H9 (cell line): ENCODE measurements around the gene ZSWIM6. TPM values are rescaled to one million over a fixed set of nuclear protein-coding genes. Genes with fewer than 3 reads are reported as not detected.

Source experiments
- DNase-seq: peaks from one replicate; pipeline ENCODE4 v3.0.0-alpha.2; 2017
- H2AFZ ChIP-seq: one replicate; pipeline ENCODE4 v1.6.1; 2013; ENCODE audit warnings: mild to moderate bottlenecking, low read length, control low read depth, moderate library complexity
- H2AK5ac ChIP-seq: 2 replicates; pipeline ENCODE4 v1.6.1; 2013; ENCODE audit warnings: low read length, control low read depth, mixed read lengths; ENCODE audit not compliant: insufficient read length
- H2BK120ac ChIP-seq: one replicate; pipeline ENCODE4 v1.6.1; 2013; ENCODE audit warnings: low read depth, mild to moderate bottlenecking, low read length, control low read depth, inconsistent platforms; ENCODE audit not compliant: poor library complexity, severe bottlenecking
- H2BK12ac ChIP-seq: 2 replicates; pipeline ENCODE4 v1.6.1; 2013; ENCODE audit warnings: low read length, control low read depth, mixed read lengths, low read depth; ENCODE audit not compliant: insufficient read length
- H2BK15ac ChIP-seq: 2 replicates; pipeline ENCODE4 v1.6.1; 2013; ENCODE audit warnings: low read depth, low read length, control low read depth
- H2BK20ac ChIP-seq: one replicate; pipeline ENCODE4 v1.6.1; 2013; ENCODE audit warnings: low read depth, mild to moderate bottlenecking, low read length, control low read depth, inconsistent platforms; ENCODE audit not compliant: poor library complexity, severe bottlenecking
- H2BK5ac ChIP-seq: 2 replicates; pipeline ENCODE4 v1.6.1; 2013; ENCODE audit warnings: low read length, control low read depth, mixed read lengths; ENCODE audit not compliant: insufficient read length
- H3K14ac ChIP-seq: 2 replicates; pipeline ENCODE4 v1.6.1; 2013; ENCODE audit warnings: low read length, control low read depth; ENCODE audit not compliant: insufficient read depth
- H3K18ac ChIP-seq: 2 replicates; pipeline ENCODE4 v1.6.1; 2013; ENCODE audit warnings: low read depth, mild to moderate bottlenecking, mixed read lengths, low read length, control low read depth; ENCODE audit not compliant: insufficient read length
- H3K23ac ChIP-seq: 2 replicates; pipeline ENCODE4 v1.6.1; 2013; ENCODE audit warnings: low read length, control low read depth, mixed read lengths, low read depth; ENCODE audit not compliant: insufficient read length
- H3K23me2 ChIP-seq: 2 replicates; pipeline ENCODE4 v1.6.1; 2013; ENCODE audit warnings: low read depth, mild to moderate bottlenecking, mixed read lengths, low read length, control low read depth; ENCODE audit not compliant: insufficient read length, poor library complexity, severe bottlenecking
- H3K27ac ChIP-seq: 2 replicates; pipeline ENCODE4 v1.5.1; 2013; ENCODE audit warnings: low read length, control low read depth, mixed read lengths, low read depth; ENCODE audit not compliant: insufficient read length
- H3K27me3 ChIP-seq: 2 replicates; pipeline ENCODE4 v1.6.1; 2013; ENCODE audit warnings: low read length, control low read depth, inconsistent platforms; ENCODE audit not compliant: insufficient read depth
- H3K4ac ChIP-seq: 2 replicates; pipeline ENCODE4 v1.6.1; 2013; ENCODE audit warnings: low read depth, mild to moderate bottlenecking, control low read depth, inconsistent platforms, low read length, moderate library complexity
- H3K4me1 ChIP-seq: 2 replicates; pipeline ENCODE4 v1.6.1; 2013; ENCODE audit warnings: low read length, control low read depth, inconsistent platforms; ENCODE audit not compliant: insufficient read depth
- H3K4me2 ChIP-seq: 2 replicates; pipeline ENCODE4 v1.6.1; 2013; ENCODE audit warnings: low read length, control low read depth, mixed read lengths; ENCODE audit not compliant: insufficient read length, insufficient read depth
- H3K56ac ChIP-seq: 2 replicates; pipeline ENCODE4 v1.6.1; 2013; ENCODE audit warnings: low read depth, mild to moderate bottlenecking, mixed read lengths, low read length, control low read depth; ENCODE audit not compliant: insufficient read length
- H3K79me1 ChIP-seq: 2 replicates; pipeline ENCODE4 v1.6.1; 2013; ENCODE audit warnings: low read depth, mild to moderate bottlenecking, moderate library complexity, low read length, control low read depth, inconsistent platforms; ENCODE audit not compliant: insufficient read depth, poor library complexity, severe bottlenecking
- H3K79me2 ChIP-seq: 2 replicates; pipeline ENCODE4 v1.6.1; 2013; ENCODE audit warnings: low read length, control low read depth, inconsistent platforms; ENCODE audit not compliant: insufficient read depth
- H3K9ac ChIP-seq: 2 replicates; pipeline ENCODE4 v1.6.1; 2013; ENCODE audit warnings: low read length, control low read depth, mixed read lengths; ENCODE audit not compliant: insufficient read length; ENCODE audit errors: extremely low read depth
- H3K9me3 ChIP-seq: one replicate; pipeline ENCODE4 v1.6.1; 2013; ENCODE audit warnings: low read depth, low read length, inconsistent platforms; ENCODE audit not compliant: control insufficient read depth
- H3T11ph ChIP-seq: one replicate; pipeline ENCODE4 v1.6.1; 2013; ENCODE audit warnings: mild to moderate bottlenecking, low read length, control low read depth, inconsistent platforms
- H4K20me1 ChIP-seq: one replicate; pipeline ENCODE4 v1.6.1; 2013; ENCODE audit not compliant: control insufficient read depth, insufficient read length, insufficient read depth
- H4K5ac ChIP-seq: 2 replicates; pipeline ENCODE4 v1.6.1; 2013; ENCODE audit warnings: low read depth, mild to moderate bottlenecking, mixed read lengths, low read length, control low read depth; ENCODE audit not compliant: insufficient read length
- H4K8ac ChIP-seq: replicated peaks from 2 replicates; pipeline ENCODE4 v1.6.1; 2013; ENCODE audit warnings: low read length, control low read depth, mixed read lengths, low read depth; ENCODE audit not compliant: insufficient read length
- H4K91ac ChIP-seq: 2 replicates; pipeline ENCODE4 v1.6.1; 2013; ENCODE audit warnings: low read depth, mild to moderate bottlenecking, moderate library complexity, mixed read lengths, low read length, control low read depth; ENCODE audit not compliant: insufficient read length
- H3K27ac Mint-ChIP-seq, 3 experiments: 2 replicates in 2 of 3; 3 replicates in 1 of 3; pipeline ENCODE4 v1.8.0; 2020 to 2021; ENCODE audit warnings: mixed read lengths in 3 of 3, mild to moderate bottlenecking in 1 of 3, moderate library complexity in 1 of 3
- H3K27me3 Mint-ChIP-seq: 2 replicates; pipeline ENCODE4 v1.8.0; 2021; ENCODE audit warnings: low read depth, mild to moderate bottlenecking, moderate library complexity, mixed read lengths
- H3K36me3 Mint-ChIP-seq, 3 experiments: 2 replicates in 2 of 3; 3 replicates in 1 of 3; pipeline ENCODE4 v1.8.0; 2020 to 2021; ENCODE audit warnings: low read depth in 3 of 3, mixed read lengths in 3 of 3; ENCODE audit not compliant: insufficient read depth in 1 of 3
- H3K4me1 Mint-ChIP-seq, 2 experiments: 2 replicates each; pipeline ENCODE4 v1.8.0; 2020; ENCODE audit warnings: mixed read lengths in 2 of 2
- H3K4me3 Mint-ChIP-seq, 2 experiments: 2 replicates in 1 of 2; 3 replicates in 1 of 2; pipeline ENCODE4 v1.8.0; 2020 to 2021; ENCODE audit warnings: mild to moderate bottlenecking in 2 of 2, mixed read lengths in 2 of 2, moderate library complexity in 1 of 2
- H3K9me3 Mint-ChIP-seq, 2 experiments: 2 replicates in 1 of 2; 3 replicates in 1 of 2; pipeline ENCODE4 v1.8.0; 2020; ENCODE audit warnings: mild to moderate bottlenecking in 2 of 2, mixed read lengths in 2 of 2, moderate library complexity in 1 of 2
- WGBS: extraction: QIAGEN DNeasy Blood & Tissue Kit; methylation state at CpG from one replicate; pipeline ENCODE4 v1.1.7; 2013; ENCODE audit warnings: missing lambda C conversion rate, low lambda C conversion rate, mixed read lengths; ENCODE audit not compliant: insufficient read length; ENCODE audit errors: extremely low coverage; 5-methylcytosine and 5-hydroxymethylcytosine counted together
- total RNA-seq: library from RNA; stranded (reverse); gene quantifications from 2 replicates; pipeline ENCODE4 v1.2.1, GENCODE V29; 2021
- TF ChIP-seq, protein P1 (sequence below): fragments of 200-600 bp; sonication (generic); conservative IDR thresholded peaks from 3 replicates; pipeline ENCODE4 v1.8.0; 2021; ENCODE audit warnings: antibody characterized with exemption, mild to moderate bottlenecking

ZSWIM6 gene
- total RNA-seq, 1 experiment from 2014 or later: 11.5 TPM

DNA sequence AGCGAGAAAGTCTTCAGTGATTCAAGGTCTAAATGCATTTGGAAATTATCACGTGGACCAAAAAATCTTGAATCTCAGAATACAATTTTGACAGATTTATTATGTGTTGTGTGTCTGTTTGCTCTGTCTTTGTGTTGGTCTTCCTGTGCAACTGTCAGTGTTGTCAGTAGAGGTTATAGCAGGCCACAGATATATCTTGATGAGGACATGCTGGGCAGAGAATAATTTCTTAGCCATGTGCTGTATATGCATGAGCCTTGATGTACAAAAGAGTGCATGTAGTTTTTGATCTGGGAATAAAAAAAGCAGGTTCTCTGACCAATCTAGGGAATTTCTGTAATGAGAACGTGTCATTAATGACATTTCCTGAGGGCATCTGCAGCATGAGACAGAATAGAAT, 57.6 kb downstream of the ZSWIM6 start:
- no CpG with 5 or more reads among the region's 3 CpGs for WGBS
- H4K20me1 ChIP-seq: no peaks in the 10 kb centered on the region

More for the DNA sequence above, 57.6 kb downstream of the ZSWIM6 start:
- Histone ChIP-seq H3T11ph (no peak overlapping the region), H2BK15ac (no peak overlapping the region), H3K9ac (no peak overlapping the region), H3K4ac (no peak overlapping the region), H3K9me3 (no peaks in the 10 kb centered on the region), H2BK20ac (no peak overlapping the region), H3K4me1 (no peaks in the 10 kb centered on the region; the same call in 1 of the 2 replicates), H3K27ac (no peak overlapping the region), H3K23me2 (no peaks in the 10 kb centered on the region), H4K8ac (no peak overlapping the region), H3K79me2 (peaks cover 2% of the 10 kb centered on the region; the same call in 1 of the 2 replicates), H3K4me2 (no peak overlapping the region), H3K18ac (no peak overlapping the region), H2AK5ac (no peak overlapping the region), H2AFZ (no peak overlapping the region), H2BK5ac (no peak overlapping the region), H3K79me1 (peaks cover 2% of the 10 kb centered on the region), H3K27me3 (no peaks in the 10 kb centered on the region), H3K23ac (no peak overlapping the region), H3K14ac (no peak overlapping the region), H3K56ac (no peak overlapping the region), H4K5ac (no peak overlapping the region), H2BK12ac (no peak overlapping the region), H4K91ac (no peak overlapping the region), H2BK120ac (no peak overlapping the region)
- H3K27ac Mint-ChIP-seq: no peak overlapping the region
- TF ChIP-seq, protein P1, sequence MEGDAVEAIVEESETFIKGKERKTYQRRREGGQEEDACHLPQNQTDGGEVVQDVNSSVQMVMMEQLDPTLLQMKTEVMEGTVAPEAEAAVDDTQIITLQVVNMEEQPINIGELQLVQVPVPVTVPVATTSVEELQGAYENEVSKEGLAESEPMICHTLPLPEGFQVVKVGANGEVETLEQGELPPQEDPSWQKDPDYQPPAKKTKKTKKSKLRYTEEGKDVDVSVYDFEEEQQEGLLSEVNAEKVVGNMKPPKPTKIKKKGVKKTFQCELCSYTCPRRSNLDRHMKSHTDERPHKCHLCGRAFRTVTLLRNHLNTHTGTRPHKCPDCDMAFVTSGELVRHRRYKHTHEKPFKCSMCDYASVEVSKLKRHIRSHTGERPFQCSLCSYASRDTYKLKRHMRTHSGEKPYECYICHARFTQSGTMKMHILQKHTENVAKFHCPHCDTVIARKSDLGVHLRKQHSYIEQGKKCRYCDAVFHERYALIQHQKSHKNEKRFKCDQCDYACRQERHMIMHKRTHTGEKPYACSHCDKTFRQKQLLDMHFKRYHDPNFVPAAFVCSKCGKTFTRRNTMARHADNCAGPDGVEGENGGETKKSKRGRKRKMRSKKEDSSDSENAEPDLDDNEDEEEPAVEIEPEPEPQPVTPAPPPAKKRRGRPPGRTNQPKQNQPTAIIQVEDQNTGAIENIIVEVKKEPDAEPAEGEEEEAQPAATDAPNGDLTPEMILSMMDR: no peak
- no peaks in the 10 kb centered on the region for H3K9me3 Mint-ChIP-seq
- no peak overlapping the region for H3K4me3 Mint-ChIP-seq
- H3K36me3 Mint-ChIP-seq: peaks cover 7 to 10% (median 8%) of the 10 kb centered on the region in 3 experiments
- peaks cover 14 to 16% of the 10 kb centered on the region in 2 experiments for H3K4me1 Mint-ChIP-seq
- no peak for DNase-seq
- no peaks in the 10 kb centered on the region for H3K27me3 Mint-ChIP-seq
